NCI-H146 (cell line): ENCODE data around the gene TRIM63.

Experiments used
- DNase-seq: peaks from one replicate; lab custom pipeline; 2025; lab: John Stamatoyannopoulos, UW

Gene TRIM63

DNA sequence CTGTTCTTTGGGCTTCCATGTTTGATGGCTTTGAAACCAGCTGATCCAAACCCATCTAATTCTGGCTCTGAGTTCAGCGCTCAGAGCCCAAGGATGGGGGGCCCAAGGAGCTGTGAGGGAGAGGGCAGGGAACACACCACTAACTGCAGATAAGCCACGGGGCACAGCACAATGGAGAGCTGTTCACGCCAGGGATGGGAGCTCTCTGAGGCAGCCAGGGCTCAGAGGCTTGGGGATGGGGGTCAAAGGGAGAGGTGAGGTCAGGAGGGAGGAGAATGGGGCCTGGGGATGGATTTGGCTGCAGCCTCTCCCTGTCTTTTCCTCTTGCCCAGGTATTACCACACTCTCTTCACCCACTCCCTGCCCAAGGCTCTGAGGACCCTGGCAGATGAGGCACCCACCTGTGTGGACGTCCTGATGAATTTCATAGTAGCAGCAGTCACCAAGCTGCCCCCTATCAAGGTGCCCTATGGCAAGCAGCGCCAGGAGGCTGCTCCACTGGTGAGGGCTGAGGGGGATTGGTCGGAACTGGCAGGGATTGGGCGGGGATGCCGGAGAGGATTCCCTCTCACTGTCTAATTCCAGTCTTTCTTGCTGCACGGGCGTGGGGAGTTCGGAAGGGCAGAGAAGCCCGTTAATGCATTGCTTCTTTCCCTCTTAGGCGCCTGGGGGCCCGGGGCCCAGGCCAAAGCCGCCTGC lies 32.8 kb downstream of the TRIM63 start:
- no peak for DNase-seq

DNA sequence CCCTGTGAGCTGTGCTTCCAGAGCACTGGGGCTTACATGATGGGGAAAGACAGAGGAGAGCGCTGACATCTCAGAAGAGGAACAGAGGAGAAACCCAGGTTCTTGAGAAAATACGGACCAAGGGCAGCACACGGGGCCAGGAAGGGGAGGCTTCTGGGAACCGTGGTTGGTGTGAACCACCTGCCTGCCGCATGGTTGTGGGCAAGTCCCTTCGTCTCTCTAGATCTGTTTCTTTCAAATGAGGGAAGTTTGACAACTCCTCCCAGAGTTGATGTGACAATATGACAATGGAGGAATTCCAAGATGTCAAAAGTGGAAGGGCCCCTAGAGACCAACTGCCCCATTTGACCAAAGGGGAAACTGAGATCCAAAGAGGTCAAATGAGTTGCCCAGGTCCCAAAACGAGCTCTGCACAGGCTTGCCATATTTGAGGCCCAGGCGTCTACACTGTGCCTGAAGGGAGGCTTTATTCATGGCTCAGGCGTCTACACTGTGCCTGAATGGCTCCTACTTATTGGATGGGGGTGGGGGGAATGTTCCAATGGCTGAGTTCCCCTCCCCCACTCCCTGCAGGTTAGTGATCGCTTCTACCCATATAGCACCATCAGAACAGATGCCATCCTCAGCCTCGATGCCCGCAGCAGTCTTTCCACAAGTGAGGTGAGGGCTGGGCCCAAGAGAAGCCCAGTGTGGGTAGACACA lies 34.6 kb downstream of the TRIM63 start:
- no peak for DNase-seq

DNA sequence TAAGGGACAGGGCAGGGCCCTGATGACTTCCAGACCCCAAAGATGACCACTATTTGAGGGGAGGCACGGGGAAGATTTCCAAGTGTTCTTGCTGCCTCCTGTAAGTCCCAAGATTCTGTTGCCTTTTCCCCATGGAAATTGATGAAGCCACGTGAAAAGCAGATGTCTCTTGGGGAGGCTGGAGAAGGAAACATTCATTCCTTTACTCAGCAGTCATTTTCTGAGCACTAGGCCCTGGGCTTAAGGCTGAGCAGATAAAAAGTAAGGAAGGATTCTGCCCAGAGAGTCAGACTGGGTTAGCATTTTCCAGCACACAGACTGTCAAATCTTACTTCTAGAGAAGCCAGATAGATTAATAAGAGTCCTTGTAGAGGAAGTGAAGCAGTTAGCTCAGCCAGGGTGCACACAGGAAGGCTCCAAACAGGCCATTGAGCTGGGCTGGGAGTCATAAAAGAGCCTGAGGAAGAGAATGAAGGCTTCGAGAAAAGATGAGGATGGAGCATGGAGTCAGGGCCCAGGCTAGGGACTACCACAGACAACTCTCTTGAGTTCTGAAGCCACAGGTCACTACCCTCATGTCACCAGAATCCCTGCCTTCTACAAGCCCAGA lies 35.7 kb downstream of the TRIM63 start:
- DNase-seq = no peak

DNA sequence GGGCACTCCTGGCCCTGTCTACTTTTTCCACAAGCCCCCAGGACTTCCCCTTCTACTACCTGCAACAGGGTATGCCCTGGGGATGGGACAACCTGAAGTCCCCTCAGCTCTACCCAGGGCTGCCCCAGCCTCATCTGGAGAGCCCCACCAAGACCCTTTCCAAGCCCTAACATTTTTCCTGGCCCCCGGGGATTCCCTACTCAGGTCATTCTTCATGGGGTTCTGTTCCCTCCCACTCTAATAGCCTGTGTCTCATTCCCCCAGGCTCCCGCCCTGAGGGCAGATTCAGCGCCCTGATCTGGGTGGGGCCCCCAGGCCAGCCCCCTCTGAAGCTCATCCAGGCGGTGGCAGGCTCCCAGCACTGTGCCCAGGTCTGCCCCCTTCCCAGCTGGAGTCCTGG lies 36.2 kb downstream of the TRIM63 start:
- DNase-seq = no peak

DNA sequence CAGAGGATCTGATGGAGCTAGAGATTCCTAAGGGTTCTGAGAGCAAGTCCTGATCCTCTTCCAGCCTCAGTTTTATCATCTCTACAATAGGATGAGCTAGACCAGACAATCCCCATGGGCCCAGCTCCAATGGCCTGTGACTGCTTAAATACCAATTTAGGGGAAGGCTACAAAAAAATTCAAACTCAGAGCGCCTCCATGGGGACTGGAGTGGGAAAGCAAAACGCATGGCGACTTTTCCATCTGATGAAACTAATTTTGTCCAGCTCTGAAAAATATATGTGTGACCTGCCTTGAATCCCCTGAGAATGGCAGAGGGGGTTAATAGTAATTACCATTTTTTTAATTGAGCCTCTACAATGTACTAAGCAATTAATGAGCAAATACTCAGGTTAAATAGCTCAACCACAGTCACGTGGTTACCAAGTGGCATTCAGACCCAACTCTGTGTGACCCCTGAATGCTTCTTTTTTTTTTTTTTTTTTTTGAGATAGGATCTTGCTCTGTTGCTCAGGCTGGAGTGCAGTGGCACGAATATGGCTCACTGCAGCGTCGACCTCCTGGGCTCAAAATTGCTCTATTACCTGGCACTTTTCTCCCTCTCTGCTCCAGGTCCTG lies 37.5 kb downstream of the TRIM63 start:
- no peak for DNase-seq

DNA sequence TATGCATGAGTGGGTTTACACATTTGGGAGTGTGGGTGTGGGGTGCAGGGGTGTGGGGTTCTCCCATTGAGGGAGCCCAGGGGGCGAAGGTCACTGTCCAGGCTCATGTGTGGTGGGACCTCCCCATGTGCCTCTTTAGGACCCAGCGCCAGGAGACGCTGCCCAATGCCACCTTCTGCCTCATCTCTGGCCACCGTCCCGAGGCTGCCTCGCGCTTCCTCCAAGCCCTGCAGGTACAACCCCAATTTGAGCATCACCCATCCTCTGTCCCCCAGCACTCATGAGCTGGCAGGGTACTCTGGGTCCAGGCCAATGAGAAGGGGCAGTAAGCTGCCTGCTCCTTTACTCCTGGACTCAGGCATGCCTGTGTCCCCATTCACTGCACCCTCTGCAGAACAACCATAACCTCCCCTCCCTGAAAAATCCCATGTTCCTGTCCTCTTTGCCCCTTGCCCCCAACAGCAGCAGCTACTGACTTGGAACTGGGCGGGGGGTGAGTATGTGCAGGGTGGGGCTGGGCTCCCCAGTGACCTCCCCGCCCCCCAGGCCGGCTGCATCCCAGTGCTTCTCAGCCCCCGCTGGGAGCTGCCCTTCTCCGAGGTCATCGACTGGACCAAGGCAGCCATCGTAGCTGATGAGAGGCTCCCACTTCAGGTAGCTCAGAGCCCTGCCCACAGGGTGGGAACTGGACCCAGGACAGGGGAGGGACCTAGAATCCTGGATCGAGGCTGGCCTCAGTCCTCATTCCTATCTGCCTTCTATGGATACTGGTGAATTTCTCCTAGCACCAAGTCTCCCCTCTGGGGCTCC lies 38.2 kb downstream of the TRIM63 start:
- no peak for DNase-seq

DNA sequence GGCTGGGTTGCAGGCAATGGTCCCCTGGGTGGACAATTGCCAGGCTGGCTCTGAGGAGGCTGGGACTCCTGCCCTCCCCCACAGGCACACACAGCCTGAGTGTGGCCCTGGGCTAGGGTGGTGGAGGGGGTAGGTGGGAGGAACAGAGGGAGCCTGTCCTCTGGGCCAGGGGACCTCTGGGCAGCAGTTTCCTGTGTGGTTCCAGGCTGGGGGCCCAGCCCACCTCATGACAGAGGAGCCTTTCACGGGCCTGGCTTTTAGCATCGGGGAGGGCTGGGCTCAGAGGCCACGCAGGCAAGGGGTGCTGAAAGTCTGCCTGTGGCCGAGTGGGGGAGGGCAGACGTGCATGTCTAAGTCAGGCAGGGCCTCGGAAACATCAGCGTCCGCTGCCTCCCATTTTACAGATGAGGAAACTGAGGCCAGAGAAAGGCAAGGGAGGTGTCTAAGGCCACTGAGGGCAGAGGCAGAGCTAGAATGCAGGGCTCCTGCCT lies 38.9 kb downstream of the TRIM63 start:
- no peak for DNase-seq

DNA sequence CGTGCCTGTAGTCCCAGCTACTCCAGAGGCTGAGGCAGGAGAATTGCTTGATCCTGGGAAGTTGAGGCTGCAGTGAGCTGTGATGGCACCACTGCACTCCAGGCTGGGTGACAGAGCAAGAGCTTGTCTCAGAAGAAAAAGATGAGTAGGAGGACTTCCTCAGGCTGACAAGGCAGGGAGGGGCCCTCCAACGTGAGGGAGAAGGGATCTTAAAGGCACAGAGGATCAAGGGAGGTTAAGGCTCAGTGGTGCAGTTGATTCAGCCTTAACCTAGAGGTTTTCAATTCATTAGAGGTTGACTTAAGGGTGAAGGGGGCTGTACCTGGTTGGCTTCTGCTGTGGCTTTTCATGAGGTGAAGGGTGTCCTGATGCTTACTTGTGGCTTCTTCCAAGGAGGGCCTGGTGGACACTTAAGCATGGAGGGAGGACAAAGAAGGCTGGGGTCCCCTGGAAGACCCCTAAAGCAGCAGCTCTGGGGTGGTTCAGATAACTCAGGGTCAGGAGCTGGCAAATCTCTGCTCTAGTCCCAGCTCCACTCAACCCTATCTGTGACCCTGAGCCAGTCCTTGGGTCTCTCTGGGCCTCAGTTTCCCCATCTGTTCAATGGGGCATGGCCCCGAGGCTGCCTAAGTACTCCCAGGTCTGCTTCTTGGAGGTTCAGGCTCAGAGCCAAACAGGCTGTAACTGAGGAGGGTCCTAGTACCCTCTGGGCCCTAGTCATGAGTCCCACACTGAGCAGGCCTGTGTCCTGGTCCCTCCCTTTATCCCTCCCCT lies 39.5 kb downstream of the TRIM63 start:
- DNase-seq = no peak

DNA sequence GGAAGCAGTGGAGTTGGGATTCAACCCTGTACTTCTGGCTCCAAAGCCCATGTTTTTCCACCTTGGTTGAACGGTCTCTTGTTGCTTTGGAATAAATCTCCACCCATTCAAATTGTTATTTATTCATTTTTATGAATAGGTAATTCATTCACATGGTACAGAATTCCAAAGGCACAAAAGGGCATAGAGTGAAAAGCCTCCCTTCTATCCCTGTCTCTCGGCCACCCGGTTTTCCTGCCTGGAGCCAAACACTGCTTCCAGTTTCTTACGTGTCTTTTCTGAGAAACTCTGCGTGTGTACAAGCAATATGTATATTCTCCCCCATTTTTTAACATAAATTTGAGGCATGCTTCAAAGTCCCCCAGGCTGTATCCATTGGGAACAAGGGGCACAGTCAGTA lies 41.9 kb downstream of the TRIM63 start:
- no peak for DNase-seq

DNA sequence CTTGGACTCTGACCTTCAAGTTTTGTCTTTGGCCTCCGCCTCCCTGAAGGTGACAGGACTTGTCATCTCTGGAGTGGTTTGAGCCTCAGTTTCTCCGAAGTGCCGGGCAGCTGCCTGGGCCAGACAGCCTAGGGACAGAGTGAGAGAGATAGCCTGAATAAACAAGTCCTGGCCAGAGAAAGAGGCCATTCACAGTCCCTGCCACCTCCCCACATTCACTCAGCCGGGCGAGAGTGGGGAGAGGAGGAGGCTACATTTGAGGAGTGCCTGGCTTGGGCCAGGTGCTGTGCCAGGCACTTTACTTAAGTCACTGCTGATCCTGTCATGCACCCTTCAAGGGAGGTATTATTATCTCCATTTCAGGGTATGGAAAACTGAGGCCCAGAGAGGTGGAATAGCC lies 42.4 kb downstream of the TRIM63 start:
- no peak for DNase-seq

DNA sequence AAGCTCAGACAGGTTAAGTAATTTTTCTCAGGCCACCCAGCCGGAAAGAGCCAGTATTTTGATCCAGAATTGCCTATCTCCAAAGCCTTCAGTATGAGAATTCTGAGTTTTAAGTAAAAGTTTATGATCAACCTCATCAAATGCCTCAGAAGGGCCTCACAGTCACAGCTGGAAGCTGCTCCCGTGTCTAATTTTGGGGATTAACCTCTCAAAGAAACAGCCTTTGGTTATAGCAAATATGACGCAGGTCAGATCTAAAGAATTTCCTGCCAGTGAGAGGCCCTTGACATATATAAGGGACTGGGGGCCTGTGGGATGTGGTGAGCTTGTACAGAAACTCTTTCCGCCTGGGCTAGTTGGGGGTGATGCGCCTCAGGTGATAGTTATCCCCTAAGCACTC lies 43.6 kb downstream of the TRIM63 start:
- DNase-seq = no peak

DNA sequence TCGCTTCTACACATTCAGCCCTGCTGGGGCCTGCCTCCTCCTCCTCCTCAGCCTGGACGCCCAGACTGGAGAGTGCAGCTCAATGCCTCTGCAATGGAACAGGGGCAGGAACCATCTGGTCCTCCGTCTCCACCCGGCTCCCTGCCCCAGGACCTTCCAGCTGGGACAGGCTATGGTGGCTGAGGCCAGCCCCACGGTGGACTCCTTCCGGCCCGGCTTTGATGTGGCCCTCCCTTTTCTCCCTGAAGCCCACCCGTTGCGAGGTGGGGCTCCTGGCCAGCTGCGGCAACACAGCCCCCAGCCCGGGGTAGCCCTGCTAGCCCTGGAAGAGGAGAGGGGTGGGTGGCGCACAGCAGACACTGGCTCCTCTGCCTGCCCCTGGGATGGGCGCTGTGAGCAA lies 44.4 kb downstream of the TRIM63 start:
- no peak for DNase-seq

DNA sequence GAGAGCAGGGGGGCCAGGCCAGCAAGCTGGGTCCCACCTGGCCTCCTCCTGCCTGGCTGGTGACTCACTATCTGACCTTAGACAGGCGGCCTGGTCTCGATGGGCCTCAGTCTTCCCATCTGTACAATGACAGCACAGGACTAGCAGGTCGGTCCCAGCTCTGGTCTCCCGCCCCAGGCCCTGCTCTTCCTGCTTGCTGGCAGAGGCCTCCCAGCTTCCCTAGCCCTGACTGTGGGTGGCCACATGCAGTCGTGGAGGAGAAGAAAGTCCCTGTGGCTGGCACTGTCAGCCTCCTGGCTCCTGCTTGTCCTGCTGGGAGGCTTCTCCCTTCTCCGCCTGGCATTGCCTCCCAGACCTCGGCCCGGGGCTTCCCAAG lies 45.0 kb downstream of the TRIM63 start:
- no peak for DNase-seq

DNA sequence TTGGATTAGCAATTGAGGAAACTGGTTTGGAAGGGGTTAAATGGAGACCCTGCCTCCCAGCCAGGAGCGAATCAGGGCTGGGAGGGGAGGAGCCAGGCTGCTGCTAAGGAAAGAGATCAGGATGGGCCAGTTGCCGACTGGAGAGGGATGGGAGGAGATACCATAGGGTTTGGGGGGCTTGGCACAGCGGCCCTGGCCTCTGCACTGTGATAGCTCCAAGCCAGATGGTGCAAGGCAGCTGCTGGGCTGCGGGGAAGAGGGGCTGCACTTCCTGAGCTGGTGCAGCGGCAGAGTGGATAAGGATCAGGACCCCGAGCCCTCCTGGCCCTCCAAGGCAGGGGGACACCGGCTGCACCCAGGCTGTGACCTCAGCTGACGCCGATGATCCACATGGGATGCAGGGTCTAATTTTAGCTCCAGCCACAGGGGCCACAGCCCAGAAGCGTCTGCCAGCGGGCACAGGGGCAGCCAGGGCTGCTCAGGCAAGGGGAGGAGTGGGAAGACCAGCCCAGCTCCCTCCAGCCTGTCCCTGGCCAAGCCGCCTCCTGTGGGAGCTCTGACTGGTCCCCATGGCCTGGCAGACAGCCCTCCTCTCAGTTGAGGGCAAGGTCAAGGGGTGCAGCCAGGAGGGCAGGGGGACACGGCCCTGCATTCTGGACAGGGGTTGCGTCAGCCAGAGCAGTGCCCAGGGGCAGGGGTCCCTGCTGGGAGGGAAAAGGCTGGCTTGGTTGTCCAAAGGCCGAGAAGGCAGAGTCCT lies 45.6 kb downstream of the TRIM63 start, which contains the start of gene EXTL1:
Gene EXTL1 (plus strand): TSS at position 129 of the 757 bp plus-strand sequence. CDS start 872 bp downstream, outside the sequence.
- no peak for DNase-seq

DNA sequence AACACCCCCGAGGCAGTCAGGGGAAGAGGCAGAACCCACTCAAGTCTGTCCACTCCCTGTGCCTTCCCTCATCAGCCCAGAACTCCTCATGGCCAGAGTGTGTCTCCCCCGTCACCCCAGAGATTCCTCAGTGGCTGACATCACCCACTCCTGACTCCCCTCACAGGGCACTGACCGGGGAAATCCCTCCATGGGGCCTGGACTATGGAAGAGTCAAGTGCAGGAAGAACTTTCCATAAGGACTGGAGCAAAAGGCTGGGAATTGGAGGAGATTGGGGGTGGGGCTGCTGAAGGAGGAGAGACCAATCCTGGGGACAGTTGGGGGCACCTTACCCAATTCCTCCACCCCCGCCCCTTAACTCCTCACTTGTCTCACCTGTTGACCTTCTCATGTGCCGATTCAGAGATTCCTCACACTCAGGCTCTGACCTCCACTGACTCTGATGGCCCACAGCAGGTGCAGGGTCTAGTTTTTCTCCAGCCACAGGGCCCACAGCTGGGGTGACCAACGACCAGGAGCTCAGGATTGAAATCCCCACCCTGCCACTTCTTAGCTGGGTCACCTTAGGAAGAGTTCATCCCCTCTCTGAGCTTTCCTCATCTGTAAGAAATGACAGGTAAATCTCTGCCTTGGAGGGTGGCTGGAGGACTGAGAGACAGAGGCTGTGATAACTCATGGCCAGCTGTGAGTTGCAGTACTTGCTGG lies 46.3 kb downstream of the TRIM63 start:
- no peak for DNase-seq

DNA sequence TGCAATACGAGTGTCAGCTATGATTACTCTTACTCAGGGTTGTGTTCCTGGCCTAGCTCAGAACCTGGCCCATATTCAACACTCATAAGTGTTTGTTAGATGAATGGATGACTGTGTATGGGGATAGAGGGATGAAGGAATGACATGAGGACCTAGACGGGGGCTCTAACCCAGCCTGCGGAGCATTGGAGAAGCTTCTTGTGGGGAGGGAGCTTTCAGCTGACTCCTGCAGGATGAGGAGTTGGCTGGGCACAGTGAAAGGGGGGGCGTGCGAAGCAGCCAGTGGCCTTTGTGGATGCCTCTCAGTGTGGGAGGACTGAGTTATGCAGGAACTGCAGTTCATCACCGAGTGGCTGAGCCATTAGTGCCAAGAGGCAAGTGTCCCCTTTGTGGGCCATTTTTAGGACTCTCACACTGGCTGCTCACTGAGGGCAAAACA lies 47.1 kb downstream of the TRIM63 start:
- no peak for DNase-seq

DNA sequence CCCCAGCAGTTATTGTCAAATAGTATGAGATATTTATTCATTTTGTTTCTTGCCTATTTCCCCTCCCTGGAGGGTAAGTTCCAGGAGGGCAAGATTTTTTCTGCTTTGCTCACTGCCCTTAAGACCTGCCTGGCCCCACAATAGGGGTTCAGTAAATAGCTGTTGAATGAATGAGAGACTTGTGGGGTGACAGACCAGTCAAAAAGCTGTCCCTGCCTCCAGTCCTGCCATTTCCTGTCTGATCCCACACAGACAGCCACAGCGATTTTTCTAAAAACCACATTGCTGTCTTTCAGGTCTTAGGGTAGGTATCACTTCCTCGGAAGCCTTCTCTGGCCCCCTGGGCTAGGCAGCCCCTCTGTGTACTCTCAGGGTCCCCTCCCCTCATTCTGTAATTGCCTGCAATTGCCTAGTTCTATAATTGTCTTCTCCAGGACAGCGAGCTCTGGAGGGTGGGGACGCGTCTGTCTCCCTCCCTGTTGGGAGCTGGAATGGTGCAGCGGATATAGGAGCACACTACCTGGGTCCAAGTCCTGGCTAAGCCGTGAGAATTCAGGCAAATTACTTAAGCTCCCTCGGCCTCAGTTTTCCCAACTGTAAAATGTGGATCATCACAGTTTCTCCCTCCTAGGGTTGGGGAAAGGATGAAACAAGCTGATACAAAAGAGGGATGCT lies 47.7 kb downstream of the TRIM63 start:
- DNase-seq = no peak

DNA sequence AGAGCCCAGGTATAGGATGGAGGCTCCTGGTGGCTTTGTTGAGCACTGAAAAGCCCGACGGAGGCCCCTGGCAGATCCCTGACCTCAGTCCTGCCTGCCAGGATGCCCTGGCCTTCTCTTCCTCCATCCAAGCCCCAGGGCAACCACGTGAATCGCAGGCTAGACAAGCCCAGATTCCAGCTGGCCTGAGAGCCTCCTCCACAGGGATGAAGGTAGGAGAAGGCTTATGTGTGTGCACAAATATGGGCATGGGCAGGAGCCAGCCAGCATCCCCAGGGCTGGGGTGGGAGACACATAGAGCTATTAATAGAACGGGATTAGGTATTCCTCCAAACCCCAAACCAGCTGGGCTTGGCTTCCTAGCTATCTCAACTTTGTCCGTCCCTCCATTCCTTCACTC lies 49.8 kb downstream of the TRIM63 start:
- DNase-seq = no peak

DNA sequence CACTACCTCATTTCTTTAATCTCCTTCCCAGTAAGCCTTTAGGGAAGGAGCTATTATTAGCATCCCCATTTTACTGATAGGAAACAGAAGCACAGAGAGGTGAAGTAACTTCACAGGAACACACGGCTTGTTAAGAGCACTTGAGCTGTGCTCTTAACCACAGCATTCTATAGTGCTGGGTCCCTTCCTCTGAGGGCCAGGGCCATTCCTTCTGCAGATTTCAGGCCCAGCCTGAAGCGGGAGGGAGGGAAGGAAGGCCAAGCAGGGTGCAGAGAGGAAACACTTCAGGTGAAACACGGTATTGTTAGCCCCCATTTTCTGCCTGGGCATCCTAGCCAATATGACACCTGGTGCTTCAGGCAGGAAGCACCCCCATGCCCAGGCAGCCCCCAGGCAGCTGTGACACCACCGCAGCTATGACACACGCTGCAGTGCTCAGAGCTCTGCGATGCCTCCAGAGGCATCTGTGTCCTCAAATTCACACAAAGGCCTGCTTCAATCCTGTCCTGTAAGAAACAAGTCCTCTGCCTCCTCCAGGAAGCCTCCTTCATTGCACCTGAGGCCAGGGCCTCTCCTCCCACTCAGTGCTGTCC lies 50.4 kb downstream of the TRIM63 start:
- no peak for DNase-seq
